HepG2 (cell line): ENCODE results near the gene CNEP1R1. TPM values are rescaled to one million over a fixed set of nuclear protein-coding genes. Genes with fewer than 3 reads are reported as not detected.
A peak's percentile ranks its signal among the peaks of the same experiment; 100 is the strongest.

ENCODE experiments used
- ATF1 ChIP-seq: IDR thresholded peaks from 2 replicates; pipeline ENCODE4 v1.6.1; 2016; ENCODE audit warnings: mild to moderate bottlenecking, control low read depth
- GZF1 ChIP-seq: sonication (generic); formaldehyde crosslinking; IDR thresholded peaks from 2 replicates; pipeline ENCODE4 v1.5.1; 2020; ENCODE audit warnings: mild to moderate bottlenecking, missing genetic modification reagents
- KDM3A ChIP-seq: IDR thresholded peaks from 2 replicates; pipeline ENCODE4 v1.6.1; 2018; ENCODE audit warnings: low read depth, missing compliant biosample characterization
- MAZ ChIP-seq, 2 experiments: sonication (generic) in 1 of 2; formaldehyde crosslinking in 1 of 2; IDR thresholded peaks; 2 replicates each; pipeline versions ENCODE4 v1.5.0 to v1.6.1; 2012 to 2020; ENCODE audit warnings: low read depth in 2 of 2, mild to moderate bottlenecking in 2 of 2, borderline replicate concordance in 1 of 2, improper control_type of control experiment in 1 of 2, low read length in 1 of 2, missing genetic modification reagents in 1 of 2, moderate library complexity in 1 of 2
- MTA3 ChIP-seq: sonication (generic); formaldehyde crosslinking; IDR thresholded peaks from 2 replicates; pipeline ENCODE4 v1.4.0; 2020; ENCODE audit warnings: missing genetic modification reagents
- MXI1 ChIP-seq: IDR thresholded peaks from 3 replicates; pipeline ENCODE4 v1.6.1; 2012; ENCODE audit warnings: low read depth, low read length, inconsistent platforms, borderline replicate concordance
- NFYB ChIP-seq: sonication (generic); formaldehyde crosslinking; IDR thresholded peaks from 2 replicates; pipeline ENCODE4 v1.4.0; 2020; ENCODE audit warnings: missing genetic modification reagents
- NFYC ChIP-seq: IDR thresholded peaks from 2 replicates; pipeline ENCODE4 v1.6.1; 2016; ENCODE audit warnings: missing genetic modification reagents, missing compliant biosample characterization
- NONO ChIP-seq, 2 experiments: fragments of 450-650 bp in 1 of 2; sonication (generic) in 1 of 2; formaldehyde crosslinking in 1 of 2; IDR thresholded peaks in 1 of 2; conservative IDR thresholded peaks in 1 of 2; 2 replicates each; pipeline versions ENCODE4 v1.6.1 to v1.8.0; 2017 to 2022; ENCODE audit warnings: mild to moderate bottlenecking in 1 of 2, missing genetic modification reagents in 1 of 2, moderate library complexity in 1 of 2
- RBFOX2 ChIP-seq: fragments of 200-400 bp; formaldehyde crosslinking; IDR thresholded peaks from 2 replicates; pipeline ENCODE4 v1.6.1; 2017; ENCODE audit warnings: low read depth, mild to moderate bottlenecking, low read length
- SPEN ChIP-seq: sonication (generic); formaldehyde crosslinking; IDR thresholded peaks from 2 replicates; pipeline ENCODE4 v1.5.1; 2020; ENCODE audit warnings: low read depth, mild to moderate bottlenecking, missing genetic modification reagents
- TCF12 ChIP-seq, 2 experiments: fragments of 450-650 bp in 1 of 2; sonication (generic) in 1 of 2; formaldehyde crosslinking in 1 of 2; IDR thresholded peaks; 2 replicates each; pipeline versions ENCODE4 v1.6.1 to v1.8.0; 2017 to 2022; ENCODE audit warnings: antibody characterized with exemption in 1 of 2, mild to moderate bottlenecking in 1 of 2, missing genetic modification reagents in 1 of 2, moderate library complexity in 1 of 2
- ZNF496 ChIP-seq: sonication (generic); formaldehyde crosslinking; IDR thresholded peaks from 2 replicates; pipeline ENCODE4 v1.8.1; 2023; ENCODE audit warnings: mild to moderate bottlenecking, moderate library complexity, missing genetic modification reagents; ENCODE audit not compliant: insufficient replicate concordance
- ZNF766 ChIP-seq: sonication (generic); formaldehyde crosslinking; IDR thresholded peaks from 2 replicates; pipeline ENCODE4 v1.5.0; 2020; ENCODE audit warnings: missing genetic modification reagents, borderline replicate concordance
- ZNF816 ChIP-seq: sonication (generic); formaldehyde crosslinking; IDR thresholded peaks from 2 replicates; pipeline ENCODE4 v1.8.0; 2022; ENCODE audit warnings: missing genetic modification reagents, mild to moderate bottlenecking, borderline replicate concordance
- polyA plus RNA-seq, 8 experiments: library from polyadenylated mRNA; depleted of rRNA in 3 of 8; stranded (reverse) in 7 of 8; unstranded in 1 of 8; fragments of >200 nt; fragmentation: Illumina TruSeq in 4 of 8; extraction: Trizol in 4 of 8; gene quantifications; 2 replicates each; pipeline versions ENCODE4 v1.2.1 to v1.2.3, GENCODE V29; 2011 to 2016; ENCODE audit warnings: low read depth in 4 of 8, missing spikeins in 1 of 8, mixed read lengths in 1 of 8; ENCODE audit not compliant: insufficient read depth in 1 of 8
- total RNA-seq, 5 experiments: library from RNA; depleted of rRNA; stranded (reverse); fragments of >200 nt; fragmentation: Illumina TruSeq; extraction: Trizol; gene quantifications; 2 replicates each; pipeline ENCODE4 v1.2.3, GENCODE V29; 2016; ENCODE audit warnings: low read depth in 1 of 5
- TF ChIP-seq, protein P1 (sequence below): sonication (generic); formaldehyde crosslinking; IDR thresholded peaks from 2 replicates; pipeline ENCODE4 v1.8.0; 2022; ENCODE audit warnings: missing genetic modification reagents, low read depth, mild to moderate bottlenecking, borderline replicate concordance
- TF ChIP-seq, protein P2 (sequence below): sonication (generic); formaldehyde crosslinking; IDR thresholded peaks from 2 replicates; pipeline ENCODE4 v1.5.1; 2020; ENCODE audit warnings: missing genetic modification reagents, mild to moderate bottlenecking, borderline replicate concordance
- TF ChIP-seq, protein P3 (sequence below): sonication (generic); formaldehyde crosslinking; IDR thresholded peaks from 2 replicates; pipeline ENCODE4 v1.5.1; 2020; ENCODE audit warnings: missing genetic modification reagents, mild to moderate bottlenecking, borderline replicate concordance
- TF ChIP-seq, protein P4 (sequence below): sonication (generic); formaldehyde crosslinking; IDR thresholded peaks from 2 replicates; pipeline ENCODE4 v1.5.0; 2020; ENCODE audit warnings: mild to moderate bottlenecking, missing genetic modification reagents, moderate library complexity
- TF ChIP-seq, protein P5 (sequence below): sonication (generic); formaldehyde crosslinking; IDR thresholded peaks from 2 replicates; pipeline ENCODE4 v1.5.1; 2020; ENCODE audit warnings: missing genetic modification reagents, mild to moderate bottlenecking, borderline replicate concordance

Gene CNEP1R1
- total and polyA plus RNA-seq, 2 of the 13 experiments (the other 11 are each of a cell fraction or from before 2014, with no cell fraction given) = 23.6 to 26.8 TPM

- TF ChIP-seq ZNF496 (CRISPR knock-in tag) = no peak
- TF ChIP-seq NFYC (CRISPR knock-in tag) = no peak
- TF ChIP-seq, protein P1, sequence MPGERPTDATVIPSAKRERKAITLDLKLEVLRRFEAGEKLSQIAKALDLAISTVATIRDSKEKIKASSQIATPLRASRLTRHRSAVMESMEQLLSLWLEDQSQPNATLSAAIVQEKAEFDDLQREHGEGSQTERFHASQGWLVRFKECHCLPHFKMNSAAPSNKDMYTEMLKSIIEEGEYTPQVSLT (CRISPR knock-in tag) = no peak
- TF ChIP-seq, protein P2, sequence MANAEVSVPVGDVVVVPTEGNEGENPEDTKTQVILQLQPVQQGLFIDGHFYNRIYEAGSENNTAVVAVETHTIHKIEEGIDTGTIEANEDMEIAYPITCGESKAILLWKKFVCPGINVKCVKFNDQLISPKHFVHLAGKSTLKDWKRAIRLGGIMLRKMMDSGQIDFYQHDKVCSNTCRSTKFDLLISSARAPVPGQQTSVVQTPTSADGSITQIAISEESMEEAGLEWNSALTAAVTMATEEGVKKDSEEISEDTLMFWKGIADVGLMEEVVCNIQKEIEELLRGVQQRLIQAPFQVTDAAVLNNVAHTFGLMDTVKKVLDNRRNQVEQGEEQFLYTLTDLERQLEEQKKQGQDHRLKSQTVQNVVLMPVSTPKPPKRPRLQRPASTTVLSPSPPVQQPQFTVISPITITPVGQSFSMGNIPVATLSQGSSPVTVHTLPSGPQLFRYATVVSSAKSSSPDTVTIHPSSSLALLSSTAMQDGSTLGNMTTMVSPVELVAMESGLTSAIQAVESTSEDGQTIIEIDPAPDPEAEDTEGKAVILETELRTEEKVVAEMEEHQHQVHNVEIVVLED (CRISPR knock-in tag) = no peak
- TF ChIP-seq NONO (IDR thresholded peaks at IDR 0.05) = no peak
- TF ChIP-seq NONO (CRISPR knock-in tag; conservative IDR thresholded peaks at IDR 0.05) = peak; percentile 49; the same call in 1 of the 2 replicates
- no peak for TF ChIP-seq SPEN (CRISPR knock-in tag)
- no peak for TF ChIP-seq MAZ (IDR thresholded peaks at IDR 0.05; ENCODE audit: borderline replicate concordance, low read depth, low read length)
- no peak for TF ChIP-seq MAZ (CRISPR knock-in tag; IDR thresholded peaks at IDR 0.05; ENCODE audit: low read depth)
- TF ChIP-seq, protein P3, sequence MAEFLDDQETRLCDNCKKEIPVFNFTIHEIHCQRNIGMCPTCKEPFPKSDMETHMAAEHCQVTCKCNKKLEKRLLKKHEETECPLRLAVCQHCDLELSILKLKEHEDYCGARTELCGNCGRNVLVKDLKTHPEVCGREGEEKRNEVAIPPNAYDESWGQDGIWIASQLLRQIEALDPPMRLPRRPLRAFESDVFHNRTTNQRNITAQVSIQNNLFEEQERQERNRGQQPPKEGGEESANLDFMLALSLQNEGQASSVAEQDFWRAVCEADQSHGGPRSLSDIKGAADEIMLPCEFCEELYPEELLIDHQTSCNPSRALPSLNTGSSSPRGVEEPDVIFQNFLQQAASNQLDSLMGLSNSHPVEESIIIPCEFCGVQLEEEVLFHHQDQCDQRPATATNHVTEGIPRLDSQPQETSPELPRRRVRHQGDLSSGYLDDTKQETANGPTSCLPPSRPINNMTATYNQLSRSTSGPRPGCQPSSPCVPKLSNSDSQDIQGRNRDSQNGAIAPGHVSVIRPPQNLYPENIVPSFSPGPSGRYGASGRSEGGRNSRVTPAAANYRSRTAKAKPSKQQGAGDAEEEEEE = no peak
- TF ChIP-seq MXI1 = no peak
- no peak for TF ChIP-seq RBFOX2
- 0 out of 2 replicates have a peak, but pooled peaks have one; percentile 45 for TF ChIP-seq KDM3A (CRISPR knock-in tag)
- no peak for TF ChIP-seq GZF1 (CRISPR knock-in tag)
- TF ChIP-seq TCF12 (IDR thresholded peaks at IDR 0.05) = no peak
- TF ChIP-seq TCF12 (CRISPR knock-in tag; IDR thresholded peaks at IDR 0.05) = no peak; the same call in 1 of the 2 replicates
- TF ChIP-seq, protein P4, sequence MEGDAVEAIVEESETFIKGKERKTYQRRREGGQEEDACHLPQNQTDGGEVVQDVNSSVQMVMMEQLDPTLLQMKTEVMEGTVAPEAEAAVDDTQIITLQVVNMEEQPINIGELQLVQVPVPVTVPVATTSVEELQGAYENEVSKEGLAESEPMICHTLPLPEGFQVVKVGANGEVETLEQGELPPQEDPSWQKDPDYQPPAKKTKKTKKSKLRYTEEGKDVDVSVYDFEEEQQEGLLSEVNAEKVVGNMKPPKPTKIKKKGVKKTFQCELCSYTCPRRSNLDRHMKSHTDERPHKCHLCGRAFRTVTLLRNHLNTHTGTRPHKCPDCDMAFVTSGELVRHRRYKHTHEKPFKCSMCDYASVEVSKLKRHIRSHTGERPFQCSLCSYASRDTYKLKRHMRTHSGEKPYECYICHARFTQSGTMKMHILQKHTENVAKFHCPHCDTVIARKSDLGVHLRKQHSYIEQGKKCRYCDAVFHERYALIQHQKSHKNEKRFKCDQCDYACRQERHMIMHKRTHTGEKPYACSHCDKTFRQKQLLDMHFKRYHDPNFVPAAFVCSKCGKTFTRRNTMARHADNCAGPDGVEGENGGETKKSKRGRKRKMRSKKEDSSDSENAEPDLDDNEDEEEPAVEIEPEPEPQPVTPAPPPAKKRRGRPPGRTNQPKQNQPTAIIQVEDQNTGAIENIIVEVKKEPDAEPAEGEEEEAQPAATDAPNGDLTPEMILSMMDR (CRISPR knock-in tag) = no peak
- no peak for TF ChIP-seq MTA3
- no peak for TF ChIP-seq NFYB (CRISPR knock-in tag)
- TF ChIP-seq ZNF816 (CRISPR knock-in tag) = peak; percentile 75; the same call in 1 of the 2 replicates
- TF ChIP-seq, protein P5, sequence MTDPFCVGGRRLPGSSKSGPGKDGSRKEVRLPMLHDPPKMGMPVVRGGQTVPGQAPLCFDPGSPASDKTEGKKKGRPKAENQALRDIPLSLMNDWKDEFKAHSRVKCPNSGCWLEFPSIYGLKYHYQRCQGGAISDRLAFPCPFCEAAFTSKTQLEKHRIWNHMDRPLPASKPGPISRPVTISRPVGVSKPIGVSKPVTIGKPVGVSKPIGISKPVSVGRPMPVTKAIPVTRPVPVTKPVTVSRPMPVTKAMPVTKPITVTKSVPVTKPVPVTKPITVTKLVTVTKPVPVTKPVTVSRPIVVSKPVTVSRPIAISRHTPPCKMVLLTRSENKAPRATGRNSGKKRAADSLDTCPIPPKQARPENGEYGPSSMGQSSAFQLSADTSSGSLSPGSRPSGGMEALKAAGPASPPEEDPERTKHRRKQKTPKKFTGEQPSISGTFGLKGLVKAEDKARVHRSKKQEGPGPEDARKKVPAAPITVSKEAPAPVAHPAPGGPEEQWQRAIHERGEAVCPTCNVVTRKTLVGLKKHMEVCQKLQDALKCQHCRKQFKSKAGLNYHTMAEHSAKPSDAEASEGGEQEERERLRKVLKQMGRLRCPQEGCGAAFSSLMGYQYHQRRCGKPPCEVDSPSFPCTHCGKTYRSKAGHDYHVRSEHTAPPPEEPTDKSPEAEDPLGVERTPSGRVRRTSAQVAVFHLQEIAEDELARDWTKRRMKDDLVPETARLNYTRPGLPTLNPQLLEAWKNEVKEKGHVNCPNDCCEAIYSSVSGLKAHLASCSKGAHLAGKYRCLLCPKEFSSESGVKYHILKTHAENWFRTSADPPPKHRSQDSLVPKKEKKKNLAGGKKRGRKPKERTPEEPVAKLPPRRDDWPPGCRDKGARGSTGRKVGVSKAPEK (CRISPR knock-in tag) = no peak
- TF ChIP-seq ATF1 (CRISPR knock-in tag) = peak; percentile 68; the same call in 1 of the 2 replicates
- TF ChIP-seq ZNF766 = no peak
Measured at GRCh38 chr16:50035468-50035992, 10.5 kb downstream of the CNEP1R1 start (continued).
